Measurements from ENCODE around the gene SULT4A1. TPM values are rescaled to one million over a fixed set of nuclear protein-coding genes. Genes with fewer than 3 reads are reported as not detected.

Gene SULT4A1
- total and polyA plus RNA-seq, 2 of the 8 experiments (the other 6 are each of a cell fraction or from before 2014, with no cell fraction given), result 9.1 to 11.8 TPM

DNA sequence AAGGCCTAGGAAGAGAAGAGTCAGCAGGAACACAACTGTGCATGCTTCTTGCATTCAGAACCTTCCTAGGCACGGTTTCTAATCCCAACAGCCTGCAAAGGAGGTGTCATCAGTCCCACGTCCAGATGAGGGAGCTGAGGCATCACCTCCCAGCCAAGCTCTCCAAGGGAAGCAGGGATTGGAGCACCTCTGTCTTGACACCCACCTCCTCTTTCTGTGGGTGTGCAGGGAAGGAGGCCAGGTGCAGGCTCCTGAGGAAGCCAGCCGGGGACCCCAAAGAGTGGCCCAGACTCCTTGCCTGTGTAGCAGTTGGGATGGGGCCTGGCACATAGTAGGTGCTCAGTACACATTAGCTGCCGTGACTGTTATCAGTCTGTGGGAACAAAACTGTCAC, 27.5 kb upstream of the SULT4A1 start:
- Histone ChIP-seq H2BK15ac (ENCODE audit: low read length) (no peak overlapping the region), H4K5ac (ENCODE audit: insufficient read length, low read depth, low read length) (no peak overlapping the region), H3K14ac (ENCODE audit: insufficient read length) (no peak overlapping the region), H3K23ac (ENCODE audit: insufficient read length) (no peak overlapping the region), H3K36me3 (ENCODE audit: control insufficient read depth in 2 of 4, insufficient read depth in 4 of 4, low read length in 3 of 4) (0 out of 8 replicates have a peak, but pooled peaks cover 0 to 2% (median 0%) of the 10 kb centered on the region in 4 experiments), H3K4me2 (ENCODE audit: insufficient read depth in 1 of 2, low read depth in 2 of 2, low read length in 2 of 2) (no peak overlapping the region; a peak in 1 of 4 replicates), H3K9me3 (ENCODE audit: insufficient read depth in 2 of 2, low read depth in 1 of 2, low read length in 1 of 2) (no peaks in the 10 kb centered on the region), H3K18ac (ENCODE audit: extremely low read depth, low read length) (no peak overlapping the region), H3K23me2 (ENCODE audit: low read depth, low read length) (peaks cover 11% of the 10 kb centered on the region; the same call in 1 of the 2 replicates), H3K27ac (ENCODE audit: low read depth, low read length) (no peak overlapping the region), H3K4ac (replicated peaks; ENCODE audit: insufficient read length, low read depth, low read length) (no peak overlapping the region), H3K79me1 (ENCODE audit: low read depth, low read length) (no peaks in the 10 kb centered on the region), H2BK20ac (ENCODE audit: low read length) (no peak overlapping the region), H4K91ac (replicated peaks; ENCODE audit: insufficient read length, low read length) (no peak overlapping the region), H4K8ac (ENCODE audit: extremely low read depth, insufficient read depth, low read length) (no peak overlapping the region), H2BK5ac (ENCODE audit: low read depth, low read length) (no peak overlapping the region), H3K4me3 (ENCODE audit: extremely low read depth in 1 of 4, insufficient read depth in 2 of 4, low read depth in 3 of 4, low read length in 4 of 4) (no peak overlapping the region), H3K27me3 (replicated peaks in 1 of 4; ENCODE audit: control insufficient read depth in 3 of 4, extremely low read depth in 1 of 4, insufficient read depth in 3 of 4, low read length in 3 of 4) (peaks cover 0 to 4% (median 1%) of the 10 kb centered on the region in 4 experiments; a peak in 3 of 7 replicates), H2AFZ (ENCODE audit: low read length) (no peak overlapping the region), H2AK5ac (ENCODE audit: low read depth, low read length) (no peak overlapping the region), H2BK120ac (replicated peaks; ENCODE audit: low read depth, low read length) (no peak overlapping the region), H3K9ac (replicated peaks in 1 of 4; ENCODE audit: extremely low read depth in 1 of 4, low read depth in 3 of 4, low read length in 3 of 4) (no peak overlapping the region), H3K79me2 (ENCODE audit: control insufficient read depth in 1 of 2, insufficient read depth in 2 of 2, low read length in 2 of 2) (no peaks in the 10 kb centered on the region), H2BK12ac (ENCODE audit: low read depth, low read length) (no peak overlapping the region), H3K56ac (replicated peaks; ENCODE audit: insufficient read length, low read depth, low read length) (no peak overlapping the region), H4K20me1 (replicated peaks in 1 of 2; ENCODE audit: control insufficient read depth in 1 of 2, insufficient read depth in 2 of 2, low read length in 2 of 2) (peaks cover 3 to 11% of the 10 kb centered on the region in 2 experiments), H3K4me1 (replicated peaks in 1 of 4; ENCODE audit: control insufficient read depth in 3 of 4, insufficient read depth in 4 of 4, low read length in 3 of 4) (peaks cover 0 to 8% (median 5%) of the 10 kb centered on the region in 4 experiments; a peak in 5 of 7 replicates)
- no peak for FAIRE-seq
- 75% methylated on average over 4 of the region's 4 CpGs; no CpG with 5 or more reads in 1 of the 2 experiments for WGBS, 2 experiments (ENCODE audit: extremely low coverage in 1 of 2, insufficient coverage in 1 of 2, insufficient read length in 1 of 2, insufficient replicate concordance in 2 of 2, low coverage in 1 of 2, low lambda C conversion rate in 2 of 2, missing lambda C conversion rate in 1 of 2)
- POLR2A ChIA-PET (ENCODE audit: partially characterized antibody), result interaction anchor here (0.6 to 1.4 kb wide), 2 partner anchors 8 to 63 kb away, joined by 3 read pairs; no protein-coding TSS in a partner anchor
- CTCF ChIA-PET (ENCODE audit: partially characterized antibody), result interaction anchor here (0.6 to 21.4 kb wide), 11 partner anchors 6 to 502 kb away, joined by 3 to 226 read pairs (median 3); no protein-coding TSS in a partner anchor
- no peak for DNase-seq (ENCODE audit: low read depth in 1 of 2, low spot score in 2 of 2)
- TF ChIP-seq, protein P1, sequence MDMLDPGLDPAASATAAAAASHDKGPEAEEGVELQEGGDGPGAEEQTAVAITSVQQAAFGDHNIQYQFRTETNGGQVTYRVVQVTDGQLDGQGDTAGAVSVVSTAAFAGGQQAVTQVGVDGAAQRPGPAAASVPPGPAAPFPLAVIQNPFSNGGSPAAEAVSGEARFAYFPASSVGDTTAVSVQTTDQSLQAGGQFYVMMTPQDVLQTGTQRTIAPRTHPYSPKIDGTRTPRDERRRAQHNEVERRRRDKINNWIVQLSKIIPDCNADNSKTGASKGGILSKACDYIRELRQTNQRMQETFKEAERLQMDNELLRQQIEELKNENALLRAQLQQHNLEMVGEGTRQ (IDR thresholded peaks at IDR 0.05; ENCODE audit: low read length), result no peak
- TF ChIP-seq RAD21 (IDR thresholded peaks at IDR 0.05 in 1 of 2, conservative IDR thresholded peaks at IDR 0.05 in 1 of 2; ENCODE audit: low read depth in 2 of 2, low read length in 2 of 2) (peak; percentile 27 to 52), BCL11A (IDR thresholded peaks at IDR 0.05; ENCODE audit: low read depth in 2 of 2, low read length in 2 of 2) (no peak), SP4 (IDR thresholded peaks at IDR 0.05; ENCODE audit: low read length) (no peak), YY1 (IDR thresholded peaks at IDR 0.05; ENCODE audit: low read depth, low read length) (no peak)
- TF ChIP-seq, protein P2, sequence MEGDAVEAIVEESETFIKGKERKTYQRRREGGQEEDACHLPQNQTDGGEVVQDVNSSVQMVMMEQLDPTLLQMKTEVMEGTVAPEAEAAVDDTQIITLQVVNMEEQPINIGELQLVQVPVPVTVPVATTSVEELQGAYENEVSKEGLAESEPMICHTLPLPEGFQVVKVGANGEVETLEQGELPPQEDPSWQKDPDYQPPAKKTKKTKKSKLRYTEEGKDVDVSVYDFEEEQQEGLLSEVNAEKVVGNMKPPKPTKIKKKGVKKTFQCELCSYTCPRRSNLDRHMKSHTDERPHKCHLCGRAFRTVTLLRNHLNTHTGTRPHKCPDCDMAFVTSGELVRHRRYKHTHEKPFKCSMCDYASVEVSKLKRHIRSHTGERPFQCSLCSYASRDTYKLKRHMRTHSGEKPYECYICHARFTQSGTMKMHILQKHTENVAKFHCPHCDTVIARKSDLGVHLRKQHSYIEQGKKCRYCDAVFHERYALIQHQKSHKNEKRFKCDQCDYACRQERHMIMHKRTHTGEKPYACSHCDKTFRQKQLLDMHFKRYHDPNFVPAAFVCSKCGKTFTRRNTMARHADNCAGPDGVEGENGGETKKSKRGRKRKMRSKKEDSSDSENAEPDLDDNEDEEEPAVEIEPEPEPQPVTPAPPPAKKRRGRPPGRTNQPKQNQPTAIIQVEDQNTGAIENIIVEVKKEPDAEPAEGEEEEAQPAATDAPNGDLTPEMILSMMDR (IDR thresholded peaks at IDR 0.05; ENCODE audit: control extremely low read depth in 1 of 3, insufficient read depth in 1 of 3, low read depth in 1 of 3, low read length in 3 of 3), result peak; percentile 27 to 40 (median 34); a peak in 3 of 4 replicates
